SU-DHL-6 (cell line): ENCODE results near the gene MYO1D.

ENCODE experiments used
- H2AFZ ChIP-seq: fragments of 200-600 bp; sonication (generic); 2 replicates; pipeline ENCODE4 v1.6.1; 2014; ENCODE audit warnings: low read depth, mild to moderate bottlenecking, moderate library complexity, mixed read lengths, antibody characterized with exemption, low read length; ENCODE audit not compliant: severe bottlenecking
- H3F3A ChIP-seq: fragments of 200-600 bp; shearing (Covaris generic); 2 replicates; pipeline ENCODE4 v1.6.0; 2016; ENCODE audit warnings: antibody characterized with exemption, mild to moderate bottlenecking; ENCODE audit not compliant: insufficient read depth
- H3K27ac ChIP-seq: fragments of 200-600 bp; sonication (generic); 2 replicates; pipeline ENCODE4 v1.5.1; 2016; ENCODE audit warnings: low read depth, mild to moderate bottlenecking, low read length, moderate library complexity, mixed read lengths
- H3K27me3 ChIP-seq: fragments of 200-600 bp; sonication (generic), shearing (Covaris generic); 2 replicates; pipeline ENCODE4 v1.6.0; 2014; ENCODE audit warnings: mild to moderate bottlenecking, low read length
- H3K36me3 ChIP-seq: fragments of 200-600 bp; sonication (generic); 2 replicates; pipeline ENCODE4 v1.6.1; 2014; ENCODE audit warnings: mild to moderate bottlenecking, low read length, mixed read lengths
- H3K4me2 ChIP-seq: fragments of 300-600, 200-600 bp; shearing (Covaris generic), sonication (generic); 2 replicates; pipeline ENCODE4 v1.6.0; 2014; ENCODE audit warnings: low read length, low read depth, mild to moderate bottlenecking; ENCODE audit not compliant: poor library complexity, severe bottlenecking
- H3K4me3 ChIP-seq: fragments of 200-600 bp; sonication (generic); 2 replicates; pipeline ENCODE4 v1.5.1; 2014; ENCODE audit warnings: antibody characterized with exemption, low read length, mild to moderate bottlenecking, mixed read lengths; ENCODE audit not compliant: insufficient read depth, poor library complexity, severe bottlenecking
- H3K79me2 ChIP-seq: fragments of 200-600 bp; sonication (generic); 2 replicates; pipeline ENCODE4 v1.6.1; 2014; ENCODE audit warnings: mild to moderate bottlenecking, low read length, moderate library complexity; ENCODE audit not compliant: insufficient read depth
- H3K9ac ChIP-seq: fragments of 200-600 bp; sonication (generic); 2 replicates; pipeline ENCODE4 v1.7.0; 2014; ENCODE audit warnings: mild to moderate bottlenecking, low read length
- H3K9me2 ChIP-seq: fragments of 200-600 bp; sonication (generic); replicated peaks from 2 replicates; pipeline ENCODE4 v1.6.1; 2014; ENCODE audit warnings: low read length; ENCODE audit not compliant: insufficient read depth
- H3K9me3 ChIP-seq: fragments of 200-600 bp; sonication (generic); 2 replicates; pipeline ENCODE4 v1.6.1; 2014; ENCODE audit warnings: low read length, mixed read lengths; ENCODE audit not compliant: insufficient read depth
- H4K20me1 ChIP-seq: fragments of 200-600 bp; sonication (generic); 2 replicates; pipeline ENCODE4 v1.6.1; 2014; ENCODE audit warnings: low read depth, mild to moderate bottlenecking, antibody characterized with exemption, low read length, moderate library complexity, mixed read lengths
- CTCF ChIP-seq: fragments of 200-600 bp; sonication (generic); IDR thresholded peaks from one replicate; pipeline ENCODE4 v1.5.1; 2017; ENCODE audit warnings: antibody characterized with exemption, mild to moderate bottlenecking, low read length, moderate library complexity; ENCODE audit not compliant: insufficient read depth, poor library complexity, severe bottlenecking
- EZH2phosphoT487 ChIP-seq: fragments of 200-600 bp; sonication (generic), shearing (Covaris generic); conservative IDR thresholded peaks from 2 replicates; pipeline ENCODE4 v1.6.1; 2018; ENCODE audit warnings: mild to moderate bottlenecking, antibody characterized with exemption, low read length, moderate library complexity, mixed read lengths

MYO1D gene

GRCh38 chr17:32517982-32518381 is 358.9 kb downstream of the MYO1D start:
- TF ChIP-seq CTCF = no peak
- no peak for TF ChIP-seq EZH2phosphoT487
- H3K27me3 ChIP-seq = no peaks in the 10 kb centered on the region
- no peaks in the 10 kb centered on the region for H3K36me3 ChIP-seq
- H4K20me1 ChIP-seq = no peaks in the 10 kb centered on the region
- no peak overlapping the region for H3K9ac ChIP-seq
- no peak overlapping the region for H3K4me2 ChIP-seq
- no peaks in the 10 kb centered on the region for H3K79me2 ChIP-seq
- no peaks in the 10 kb centered on the region for H3F3A ChIP-seq
- H3K4me3 ChIP-seq = no peak overlapping the region
- no peaks in the 10 kb centered on the region for H3K9me2 ChIP-seq
- no peak overlapping the region for H3K27ac ChIP-seq
- H3K9me3 ChIP-seq = no peaks in the 10 kb centered on the region
- H2AFZ ChIP-seq = no peak overlapping the region

- Histone ChIP-seq H3K9ac (no peak overlapping the region), H2AFZ (no peak overlapping the region), H3K79me2 (no peaks in the 10 kb centered on the region), H3K27me3 (no peaks in the 10 kb centered on the region), H4K20me1 (no peaks in the 10 kb centered on the region), H3K36me3 (no peaks in the 10 kb centered on the region), H3F3A (no peaks in the 10 kb centered on the region), H3K4me2 (no peak overlapping the region), H3K27ac (no peak overlapping the region), H3K9me2 (no peaks in the 10 kb centered on the region), H3K4me3 (no peak overlapping the region), H3K9me3 (no peaks in the 10 kb centered on the region)
- TF ChIP-seq CTCF (no peak), EZH2phosphoT487 (no peak)
Measured at GRCh38 chr17:32516940-32517701, 359.8 kb downstream of the MYO1D start.

GRCh38 chr17:32516450-32516849 is 360.5 kb downstream of the MYO1D start:
- Histone ChIP-seq H3K9me3 (no peaks in the 10 kb centered on the region), H3K9ac (no peak overlapping the region), H3K27ac (no peak overlapping the region), H4K20me1 (no peaks in the 10 kb centered on the region), H3K4me2 (no peak overlapping the region), H3K36me3 (no peaks in the 10 kb centered on the region), H3K79me2 (no peaks in the 10 kb centered on the region), H3F3A (no peaks in the 10 kb centered on the region), H3K9me2 (no peaks in the 10 kb centered on the region), H3K4me3 (no peak overlapping the region), H2AFZ (no peak overlapping the region), H3K27me3 (no peaks in the 10 kb centered on the region)
- TF ChIP-seq CTCF = no peak
- TF ChIP-seq EZH2phosphoT487 = no peak
